ENCODE measurements around the gene SLC12A7. TPM values are rescaled to one million over a fixed set of nuclear protein-coding genes. Genes with fewer than 3 reads are reported as not detected.

SLC12A7 gene
- total RNA-seq, 6 experiments from 2014 or later, result 0.07 to 0.09 (median 0.09) TPM; not detected in 3

GRCh38 chr5:1052641-1053390, 59.0 kb downstream of the SLC12A7 start:
- Mint-ChIP-seq H3K9me3 (peaks cover 12% of the 10 kb centered on the region; the same call in 1 of the 2 replicates), H3K36me3 (ENCODE audit: low read depth) (no peaks in the 10 kb centered on the region), H3K27ac (no peak overlapping the region), H3K4me1 (ENCODE audit: low read depth) (no peaks in the 10 kb centered on the region), H3K4me3 (no peak overlapping the region), H3K27me3 (ENCODE audit: insufficient read depth) (peaks cover 5% of the 10 kb centered on the region)
- no peak for DNase-seq
- TF ChIP-seq CTCF (IDR thresholded peaks at IDR 0.05), result no peak; the same call in 1 of the 2 replicates

GRCh38 chr5:1052076-1052475, 59.8 kb downstream of the SLC12A7 start:
- no peak for DNase-seq
- no peak overlapping the region for H3K27ac Mint-ChIP-seq
- H3K4me1 Mint-ChIP-seq (ENCODE audit: low read depth), result no peaks in the 10 kb centered on the region
- no peak for TF ChIP-seq CTCF (IDR thresholded peaks at IDR 0.05)
- peaks cover 14% of the 10 kb centered on the region for H3K9me3 Mint-ChIP-seq
- H3K4me3 Mint-ChIP-seq, result no peak overlapping the region
- no peaks in the 10 kb centered on the region for H3K36me3 Mint-ChIP-seq (ENCODE audit: low read depth)
- peaks cover 5% of the 10 kb centered on the region for H3K27me3 Mint-ChIP-seq (ENCODE audit: insufficient read depth)

GRCh38 chr5:1051366-1051720, 60.5 kb downstream of the SLC12A7 start:
- H3K9me3 Mint-ChIP-seq, result peaks cover 21% of the 10 kb centered on the region
- no peak for TF ChIP-seq CTCF (IDR thresholded peaks at IDR 0.05)
- H3K4me3 Mint-ChIP-seq, result no peak overlapping the region
- no peaks in the 10 kb centered on the region for H3K4me1 Mint-ChIP-seq (ENCODE audit: low read depth)
- no peaks in the 10 kb centered on the region for H3K36me3 Mint-ChIP-seq (ENCODE audit: low read depth)
- H3K27ac Mint-ChIP-seq, result no peak overlapping the region
- DNase-seq, result no peak
- peaks cover 5% of the 10 kb centered on the region for H3K27me3 Mint-ChIP-seq (ENCODE audit: insufficient read depth)

- peaks cover 7% of the 10 kb centered on the region for H3K27me3 Mint-ChIP-seq (ENCODE audit: insufficient read depth)
- peaks cover 27% of the 10 kb centered on the region for H3K9me3 Mint-ChIP-seq
- no peak overlapping the region for H3K27ac Mint-ChIP-seq
- 0 out of 2 replicates have a peak, but pooled peaks cover under 1% of the 10 kb centered on the region for H3K36me3 Mint-ChIP-seq (ENCODE audit: low read depth)
- H3K4me3 Mint-ChIP-seq, result no peak overlapping the region
- no peak for TF ChIP-seq CTCF (IDR thresholded peaks at IDR 0.05)
- no peaks in the 10 kb centered on the region for H3K4me1 Mint-ChIP-seq (ENCODE audit: low read depth)
- DNase-seq, result no peak
These were observed 61.2 kb downstream of the SLC12A7 start for GRCh38 chr5:1050423-1051365.

- no peak for TF ChIP-seq CTCF (IDR thresholded peaks at IDR 0.05)
- DNase-seq, result no peak
- peaks cover 7% of the 10 kb centered on the region for H3K27me3 Mint-ChIP-seq (ENCODE audit: insufficient read depth)
- H3K4me3 Mint-ChIP-seq, result no peak overlapping the region
- peaks cover 38% of the 10 kb centered on the region for H3K9me3 Mint-ChIP-seq
- 0 out of 2 replicates have a peak, but pooled peaks cover 7% of the 10 kb centered on the region for H3K36me3 Mint-ChIP-seq (ENCODE audit: low read depth)
- H3K4me1 Mint-ChIP-seq (ENCODE audit: low read depth), result no peaks in the 10 kb centered on the region
- no peak overlapping the region for H3K27ac Mint-ChIP-seq
These were observed 62.7 kb downstream of the SLC12A7 start for GRCh38 chr5:1048861-1049838.

All from HFFc6 (cell line).